Measurements from ENCODE around the gene CISH.

CISH gene

GRCh38 chr3:50570508-50571279 lies 40.9 kb downstream of the CISH start:
- DNase-seq (ENCODE audit: low spot score): no peak

GRCh38 chr3:50568947-50569749 lies 42.4 kb downstream of the CISH start, which contains the start of gene HEMK1:
TSS of gene HEMK1 (plus strand) at chr3:50569522. CDS start at chr3:50571105, 1,583 bp downstream.
- peak; percentile 99 for DNase-seq (ENCODE audit: low spot score)

GRCh38 chr3:50567386-50568167 lies 44.0 kb downstream of the CISH start, which contains the start of gene C3orf18:
TSS of gene C3orf18 (minus strand) at chr3:50567747. CDS start at chr3:50565699, 2,048 bp downstream.
- DNase-seq (ENCODE audit: low spot score): peak; percentile 99

- DNase-seq (ENCODE audit: low spot score): no peak
These were observed 44.6 kb downstream of the CISH start for GRCh38 chr3:50567011-50567385.

GRCh38 chr3:50564321-50564720 lies 47.3 kb downstream of the CISH start:
- DNase-seq (ENCODE audit: low spot score): no peak

- DNase-seq (ENCODE audit: low spot score): no peak
These were observed 47.7 kb downstream of the CISH start for GRCh38 chr3:50563867-50564266.

GRCh38 chr3:50562861-50563260 lies 48.7 kb downstream of the CISH start:
- DNase-seq (ENCODE audit: low spot score): no peak

GRCh38 chr3:50559702-50560101 lies 51.9 kb downstream of the CISH start:
- no peak for DNase-seq (ENCODE audit: low spot score)

GRCh38 chr3:50557915-50558314 lies 53.7 kb downstream of the CISH start:
- DNase-seq (ENCODE audit: low spot score): no peak

GRCh38 chr3:50557106-50557505 lies 54.5 kb downstream of the CISH start:
- no peak for DNase-seq (ENCODE audit: low spot score)
